CD4-positive, alpha-beta T cell treated with Interleukin-21 for 1 hour (primary cell): Measurements from ENCODE around the gene GALNT10.

ENCODE experiments used
- DNase-seq: peaks from one replicate; pipeline ENCODE4 v3.0.0-alpha.2; 2020

The GALNT10 gene

DNA sequence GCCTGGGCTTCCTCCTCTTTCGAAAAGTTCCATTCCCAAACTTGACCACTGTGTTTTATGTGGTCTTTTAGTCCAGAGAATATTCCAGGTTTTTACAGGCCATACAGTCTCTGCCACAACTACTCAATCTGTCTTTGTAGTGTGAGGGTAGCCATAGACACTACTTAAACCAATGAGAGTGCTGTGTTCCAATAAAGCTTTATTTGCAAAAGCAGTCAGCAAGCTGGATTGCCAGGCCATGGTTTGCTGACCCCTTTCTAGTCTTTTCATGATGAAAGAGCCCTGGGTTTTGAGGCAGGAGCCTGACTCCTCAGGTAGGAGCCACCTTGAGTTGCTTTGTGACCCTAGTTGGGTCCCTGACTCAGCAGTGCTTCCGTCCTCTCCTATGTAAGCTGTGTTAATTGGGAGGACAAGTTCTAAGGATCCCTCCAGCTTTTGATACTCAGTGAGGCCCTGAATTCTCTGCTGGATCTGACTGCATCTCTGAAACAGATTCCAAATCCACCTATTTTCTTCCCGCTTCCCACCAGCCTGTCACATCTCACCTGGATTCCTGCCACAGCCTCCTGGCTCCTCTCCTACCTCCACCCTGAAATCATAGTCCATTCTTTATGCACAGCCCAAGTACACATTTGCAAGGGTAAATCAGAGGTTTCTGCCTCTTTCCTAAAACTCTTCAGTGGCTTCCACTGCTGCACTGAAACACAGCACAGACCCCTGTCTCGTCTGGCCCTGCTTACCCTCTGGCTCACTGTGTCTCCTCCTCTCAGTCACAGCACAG, 13.5 kb downstream of the GALNT10 start:
- DNase-seq: no peak

- DNase-seq: no peak
These were observed 15.0 kb downstream of the GALNT10 start for GRCh38 chr5:154205441-154206117.

- no peak for DNase-seq
These were observed 15.8 kb downstream of the GALNT10 start for GRCh38 chr5:154206311-154206710.

DNA sequence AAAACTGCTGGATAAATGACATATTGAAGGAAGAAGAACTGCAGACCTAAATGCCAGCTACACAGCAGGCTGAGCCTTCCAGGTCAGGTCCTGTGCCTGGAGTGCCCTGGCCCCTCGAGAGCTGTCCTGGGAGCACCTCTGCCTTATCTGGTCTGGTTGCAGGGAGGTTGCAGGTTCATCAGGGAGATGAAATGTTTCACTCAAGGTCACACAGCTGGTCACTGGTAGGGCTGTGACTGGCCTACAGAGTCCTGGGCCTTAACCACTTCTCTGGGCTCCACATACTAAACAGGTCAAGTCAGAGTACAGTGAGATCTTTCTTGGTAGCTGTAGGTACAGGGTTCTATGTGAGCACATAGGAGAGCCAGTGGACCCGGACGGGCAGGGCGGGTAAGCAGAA, 16.7 kb downstream of the GALNT10 start:
- no peak for DNase-seq

GRCh38 chr5:154209591-154210081, 19.1 kb downstream of the GALNT10 start:
- no peak for DNase-seq

DNA sequence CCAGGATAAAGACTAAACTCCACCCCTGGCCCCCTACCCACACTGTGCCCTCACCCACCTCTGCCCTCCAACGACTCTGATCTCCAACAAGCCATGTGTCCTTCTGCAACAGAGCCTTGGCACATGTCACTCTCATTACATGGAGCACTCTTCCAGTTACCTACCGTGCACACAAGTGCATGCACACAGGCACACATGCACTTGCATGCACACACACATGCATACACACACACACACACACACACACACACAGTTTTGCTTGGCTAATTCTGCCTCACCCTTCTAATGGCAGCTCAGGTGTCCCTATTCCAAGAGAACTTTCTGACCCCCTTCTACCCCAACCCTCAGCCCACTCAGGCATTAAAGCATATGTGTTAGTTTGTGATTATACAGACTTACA, 19.6 kb downstream of the GALNT10 start:
- no peak for DNase-seq

GRCh38 chr5:154211641-154212390, 21.3 kb downstream of the GALNT10 start:
- DNase-seq: no peak

- DNase-seq: no peak
These were observed 23.1 kb downstream of the GALNT10 start for GRCh38 chr5:154213592-154213991.

GRCh38 chr5:154214371-154215106, 24.0 kb downstream of the GALNT10 start:
- no peak for DNase-seq

- no peak for DNase-seq
These were observed 25.2 kb downstream of the GALNT10 start for GRCh38 chr5:154215571-154216325.

- no peak for DNase-seq
These were observed 26.9 kb downstream of the GALNT10 start for GRCh38 chr5:154217462-154217861.

DNA sequence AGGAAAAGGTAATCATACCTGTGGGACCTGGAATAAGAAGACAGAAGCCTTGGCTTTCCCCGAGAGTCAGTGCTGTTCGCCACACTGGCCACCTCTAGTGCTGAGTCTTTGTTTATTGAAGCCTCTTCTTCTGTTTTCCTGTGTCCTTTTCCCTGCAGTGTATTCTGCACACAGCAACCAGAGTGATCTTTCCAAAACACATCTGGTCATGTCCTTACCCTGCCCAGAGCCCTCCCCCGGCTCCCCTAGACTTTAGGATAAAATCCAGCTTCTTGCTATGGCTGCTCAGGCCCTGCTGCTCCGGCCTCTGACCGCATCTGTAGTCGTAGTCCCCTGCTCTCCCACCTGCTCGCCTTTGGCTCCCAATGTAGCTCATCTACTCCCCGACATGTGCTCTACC, 28.3 kb downstream of the GALNT10 start:
- DNase-seq: no peak

DNA sequence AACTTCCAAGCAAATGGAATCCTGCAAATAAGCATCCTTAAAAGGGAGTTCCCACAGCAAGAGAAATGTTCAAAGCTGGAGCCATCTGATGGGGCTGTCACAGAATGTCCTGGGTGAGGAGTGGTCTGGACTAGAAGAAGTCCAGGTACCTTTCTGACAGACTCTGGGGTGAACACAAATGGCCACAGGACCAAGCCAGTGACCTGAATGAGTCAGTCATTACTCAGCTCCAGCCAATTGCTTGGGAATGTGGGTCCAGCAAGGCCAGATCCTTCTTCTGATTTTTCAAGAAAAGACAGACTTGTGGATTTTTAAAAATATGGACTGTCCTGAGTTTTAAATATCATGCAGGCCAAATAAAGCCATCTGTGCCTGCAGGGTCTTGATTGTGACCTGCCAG, 30.1 kb downstream of the GALNT10 start:
- DNase-seq: no peak

- DNase-seq: peak; percentile 66
These were observed 30.9 kb downstream of the GALNT10 start for GRCh38 chr5:154221371-154221896.

- DNase-seq: no peak
These were observed 31.9 kb downstream of the GALNT10 start for GRCh38 chr5:154222414-154222813.

GRCh38 chr5:154223320-154223719, 32.8 kb downstream of the GALNT10 start:
- no peak for DNase-seq

- DNase-seq: no peak
These were observed 36.6 kb downstream of the GALNT10 start for GRCh38 chr5:154227090-154227489.

- no peak for DNase-seq
These were observed 38.2 kb downstream of the GALNT10 start for GRCh38 chr5:154228696-154229095.

- DNase-seq: no peak
These were observed 40.0 kb downstream of the GALNT10 start for GRCh38 chr5:154230526-154230925.

GRCh38 chr5:154234551-154234950, 44.0 kb downstream of the GALNT10 start:
- no peak for DNase-seq

GRCh38 chr5:154236011-154236410, 45.5 kb downstream of the GALNT10 start:
- no peak for DNase-seq
